C4-2B (cell line): ENCODE measurements around the gene ASB3.

ENCODE experiments used
- CTCF ChIP-seq: fragments of 450-650 bp; conservative IDR thresholded peaks from 2 replicates; pipeline ENCODE4 v1.5.1; 2017; ENCODE audit warnings: mild to moderate bottlenecking
- ZFX ChIP-seq: fragments of 450-650 bp; IDR thresholded peaks from 2 replicates; pipeline ENCODE4 v1.6.1; 2017

GRCh38 chr2:53660886-53661285 is 125.9 kb downstream of the ASB3 start:
- TF ChIP-seq CTCF (no peak), ZFX (no peak)
